ENCODE measurements around the gene HSD17B1. TPM values are rescaled to one million over a fixed set of nuclear protein-coding genes. Genes with fewer than 3 reads are reported as not detected.

HSD17B1 gene
- total RNA-seq, 1 donor from 2014 or later = 1.4 TPM

DNA sequence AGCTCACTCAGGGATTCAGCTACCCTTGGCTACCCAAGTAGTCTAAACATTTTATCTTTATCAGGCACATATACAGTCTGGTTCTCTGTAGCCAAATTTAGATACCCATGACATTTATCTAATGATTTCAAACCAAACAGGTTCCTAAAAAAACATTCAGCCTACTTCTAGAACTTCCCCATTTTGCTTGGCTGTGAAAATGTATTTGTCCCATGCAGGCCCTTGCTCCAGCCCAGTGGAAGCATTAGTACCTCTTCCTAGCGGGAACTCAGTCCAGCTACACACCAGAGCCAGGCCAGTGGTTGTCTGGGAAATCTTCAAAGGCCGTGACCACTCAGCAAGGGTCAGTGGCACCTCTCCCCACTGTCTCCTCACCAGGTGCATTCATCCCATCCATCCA lies 42.9 kb upstream of the HSD17B1 start:
- Mint-ChIP-seq H3K4me3 (ENCODE audit: unreplicated experiment) (no peak overlapping the region), H3K4me1 (ENCODE audit: low read depth) (peaks cover 25% of the 10 kb centered on the region), H3K36me3 (ENCODE audit: low read depth) (peaks cover 26% of the 10 kb centered on the region), H3K27ac (ENCODE audit: unreplicated experiment) (no peak overlapping the region), H3K27me3 (ENCODE audit: low read depth) (no peaks in the 10 kb centered on the region), H3K9me3 (ENCODE audit: low read depth) (no peaks in the 10 kb centered on the region)
- no peak for DNase-seq (ENCODE audit: low spot score)
- TF ChIP-seq, protein P1, sequence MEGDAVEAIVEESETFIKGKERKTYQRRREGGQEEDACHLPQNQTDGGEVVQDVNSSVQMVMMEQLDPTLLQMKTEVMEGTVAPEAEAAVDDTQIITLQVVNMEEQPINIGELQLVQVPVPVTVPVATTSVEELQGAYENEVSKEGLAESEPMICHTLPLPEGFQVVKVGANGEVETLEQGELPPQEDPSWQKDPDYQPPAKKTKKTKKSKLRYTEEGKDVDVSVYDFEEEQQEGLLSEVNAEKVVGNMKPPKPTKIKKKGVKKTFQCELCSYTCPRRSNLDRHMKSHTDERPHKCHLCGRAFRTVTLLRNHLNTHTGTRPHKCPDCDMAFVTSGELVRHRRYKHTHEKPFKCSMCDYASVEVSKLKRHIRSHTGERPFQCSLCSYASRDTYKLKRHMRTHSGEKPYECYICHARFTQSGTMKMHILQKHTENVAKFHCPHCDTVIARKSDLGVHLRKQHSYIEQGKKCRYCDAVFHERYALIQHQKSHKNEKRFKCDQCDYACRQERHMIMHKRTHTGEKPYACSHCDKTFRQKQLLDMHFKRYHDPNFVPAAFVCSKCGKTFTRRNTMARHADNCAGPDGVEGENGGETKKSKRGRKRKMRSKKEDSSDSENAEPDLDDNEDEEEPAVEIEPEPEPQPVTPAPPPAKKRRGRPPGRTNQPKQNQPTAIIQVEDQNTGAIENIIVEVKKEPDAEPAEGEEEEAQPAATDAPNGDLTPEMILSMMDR (IDR thresholded peaks at IDR 0.05) = no peak

DNA sequence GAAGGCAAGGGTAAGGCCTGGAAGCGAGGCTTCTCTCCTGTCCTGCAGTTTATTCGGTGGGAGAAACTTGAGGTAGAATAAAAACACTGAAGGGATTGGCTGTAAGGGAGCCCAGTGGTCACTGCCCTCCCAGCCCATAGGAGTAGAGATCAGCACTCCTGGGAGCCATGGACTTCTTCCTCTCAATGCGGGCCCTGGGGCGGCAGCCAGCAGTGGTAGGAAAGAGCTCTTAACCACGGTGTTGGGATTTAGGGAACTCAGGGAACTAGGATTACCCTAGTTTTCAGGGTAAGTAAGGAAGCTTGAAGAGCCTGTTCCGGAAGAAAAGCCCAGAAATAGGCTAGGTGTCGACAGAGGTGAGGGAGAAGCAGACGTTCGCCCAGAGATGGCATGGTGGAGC lies 40.5 kb upstream of the HSD17B1 start:
- H3K27ac Mint-ChIP-seq (ENCODE audit: unreplicated experiment) = no peak overlapping the region
- H3K9me3 Mint-ChIP-seq (ENCODE audit: low read depth) = no peaks in the 10 kb centered on the region
- no peaks in the 10 kb centered on the region for H3K27me3 Mint-ChIP-seq (ENCODE audit: low read depth)
- DNase-seq (ENCODE audit: low spot score) = peak; percentile 42
- H3K4me3 Mint-ChIP-seq (ENCODE audit: unreplicated experiment) = no peak overlapping the region
- TF ChIP-seq, protein P1 (IDR thresholded peaks at IDR 0.05) = no peak
- peaks cover 28% of the 10 kb centered on the region for H3K36me3 Mint-ChIP-seq (ENCODE audit: low read depth)
- peaks cover 26% of the 10 kb centered on the region for H3K4me1 Mint-ChIP-seq (ENCODE audit: low read depth)

DNA sequence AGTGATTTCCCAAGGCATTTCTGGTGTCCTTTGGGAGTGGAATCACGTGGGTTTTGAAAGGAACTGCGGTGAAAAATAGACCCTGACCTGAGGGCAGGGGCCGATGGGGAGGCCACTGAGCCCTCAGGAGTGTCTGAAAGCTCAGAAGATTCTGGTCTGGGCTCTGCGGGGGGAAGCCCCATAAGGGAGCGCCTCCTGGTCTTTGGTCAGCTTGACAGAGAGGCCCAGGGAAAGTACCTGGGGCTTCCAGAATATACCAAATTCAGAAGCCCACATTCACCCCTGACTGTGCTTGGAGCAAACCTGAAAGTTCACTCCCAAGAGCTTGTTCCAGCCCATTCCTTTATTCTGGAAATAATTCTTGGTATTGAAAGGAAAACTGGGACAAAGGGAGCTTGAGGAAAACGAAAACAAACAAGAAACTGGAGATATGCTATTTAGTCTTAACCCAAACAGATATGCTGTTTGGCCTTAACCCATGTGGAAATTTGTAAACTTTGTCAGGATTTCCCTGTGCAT lies 39.9 kb upstream of the HSD17B1 start:
- TF ChIP-seq, protein P1 (IDR thresholded peaks at IDR 0.05) = no peak
- peaks cover 30% of the 10 kb centered on the region for H3K4me1 Mint-ChIP-seq (ENCODE audit: low read depth)
- peaks cover 26% of the 10 kb centered on the region for H3K36me3 Mint-ChIP-seq (ENCODE audit: low read depth)
- no peaks in the 10 kb centered on the region for H3K9me3 Mint-ChIP-seq (ENCODE audit: low read depth)
- no peak overlapping the region for H3K27ac Mint-ChIP-seq (ENCODE audit: unreplicated experiment)
- DNase-seq (ENCODE audit: low spot score) = peak; percentile 27
- no peak overlapping the region for H3K4me3 Mint-ChIP-seq (ENCODE audit: unreplicated experiment)
- H3K27me3 Mint-ChIP-seq (ENCODE audit: low read depth) = no peaks in the 10 kb centered on the region

DNA sequence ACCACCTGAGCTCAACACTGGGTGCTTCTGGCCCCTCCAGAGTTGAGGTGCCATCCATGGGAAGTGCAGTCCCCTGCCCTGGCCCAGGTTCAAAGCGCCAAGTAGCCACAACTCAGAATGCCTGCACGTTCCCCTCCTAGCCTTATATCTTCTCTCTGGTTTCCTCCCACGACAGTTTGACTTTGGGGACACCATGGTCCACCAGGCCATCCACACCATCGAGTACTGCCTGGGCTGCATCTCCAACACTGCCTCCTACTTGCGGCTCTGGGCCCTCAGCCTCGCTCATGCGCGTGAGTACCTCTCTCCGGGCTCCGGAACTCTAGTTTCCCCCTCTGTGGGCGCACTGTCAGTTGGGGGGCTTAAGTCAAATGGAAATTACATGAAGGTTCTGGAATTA lies 39.0 kb upstream of the HSD17B1 start:
- Mint-ChIP-seq H3K4me1 (ENCODE audit: low read depth) (peaks cover 38% of the 10 kb centered on the region), H3K9me3 (ENCODE audit: low read depth) (no peaks in the 10 kb centered on the region), H3K36me3 (ENCODE audit: low read depth) (peaks cover 18% of the 10 kb centered on the region), H3K27ac (ENCODE audit: unreplicated experiment) (no peak overlapping the region), H3K4me3 (ENCODE audit: unreplicated experiment) (no peak overlapping the region), H3K27me3 (ENCODE audit: low read depth) (no peaks in the 10 kb centered on the region)
- TF ChIP-seq, protein P1 (IDR thresholded peaks at IDR 0.05) = no peak
- DNase-seq (ENCODE audit: low spot score) = peak; percentile 70

DNA sequence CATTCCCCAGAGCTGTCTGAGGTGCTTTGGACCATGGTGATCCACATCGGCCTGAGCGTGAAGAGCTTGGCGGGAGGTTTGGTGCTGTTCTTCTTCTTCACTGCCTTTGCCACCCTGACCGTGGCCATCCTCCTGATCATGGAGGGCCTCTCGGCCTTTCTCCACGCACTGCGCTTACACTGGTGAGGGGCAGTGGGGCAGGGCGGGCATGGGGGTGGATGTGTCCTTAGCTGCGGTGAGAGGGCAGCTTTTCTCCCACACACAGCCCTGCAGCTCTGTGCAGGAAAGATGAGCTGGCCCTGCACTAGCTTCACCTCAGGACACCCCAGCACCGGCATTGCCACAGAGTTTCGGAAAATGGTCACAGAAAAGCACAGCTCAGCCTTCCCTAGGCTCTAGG lies 38.4 kb upstream of the HSD17B1 start:
- Mint-ChIP-seq H3K4me1 (ENCODE audit: low read depth) (peaks cover 44% of the 10 kb centered on the region), H3K27me3 (ENCODE audit: low read depth) (no peaks in the 10 kb centered on the region), H3K9me3 (ENCODE audit: low read depth) (no peaks in the 10 kb centered on the region), H3K36me3 (ENCODE audit: low read depth) (peaks cover 12% of the 10 kb centered on the region), H3K4me3 (ENCODE audit: unreplicated experiment) (no peak overlapping the region), H3K27ac (ENCODE audit: unreplicated experiment) (no peak overlapping the region)
- TF ChIP-seq, protein P1 (IDR thresholded peaks at IDR 0.05) = no peak
- DNase-seq (ENCODE audit: low spot score) = peak; percentile 59
